IPS-20b (cell line): Measurements from ENCODE around the gene STX19.

Experiments
- H3K27ac ChIP-seq: one replicate; pipeline ENCODE4 v1.5.1; 2013; ENCODE audit warnings: low read length
- H3K27me3 ChIP-seq: 2 replicates; pipeline ENCODE4 v1.6.1; 2013; ENCODE audit warnings: mild to moderate bottlenecking, low read length, inconsistent platforms; ENCODE audit not compliant: insufficient read depth
- H3K36me3 ChIP-seq: 2 replicates; pipeline ENCODE4 v1.6.1; 2013; ENCODE audit warnings: low read depth, mild to moderate bottlenecking, inconsistent platforms, low read length, moderate library complexity; ENCODE audit not compliant: insufficient read depth
- H3K4me1 ChIP-seq: 2 replicates; pipeline ENCODE4 v1.6.1; 2013; ENCODE audit warnings: mild to moderate bottlenecking, control low read depth, inconsistent platforms, low read length, moderate library complexity; ENCODE audit not compliant: insufficient read depth
- H3K4me3 ChIP-seq: 2 replicates; pipeline ENCODE4 v1.5.1; 2013; ENCODE audit warnings: mild to moderate bottlenecking, low read length, inconsistent platforms
- H3K9ac ChIP-seq: 2 replicates; pipeline ENCODE4 v1.6.1; 2013; ENCODE audit warnings: low read depth, mild to moderate bottlenecking, inconsistent platforms, low read length, moderate library complexity
- H3K9me3 ChIP-seq: 2 replicates; pipeline ENCODE4 v1.6.1; 2013; ENCODE audit warnings: mild to moderate bottlenecking, low read depth, low read length, inconsistent platforms; ENCODE audit not compliant: insufficient read depth

The STX19 gene, protein sequence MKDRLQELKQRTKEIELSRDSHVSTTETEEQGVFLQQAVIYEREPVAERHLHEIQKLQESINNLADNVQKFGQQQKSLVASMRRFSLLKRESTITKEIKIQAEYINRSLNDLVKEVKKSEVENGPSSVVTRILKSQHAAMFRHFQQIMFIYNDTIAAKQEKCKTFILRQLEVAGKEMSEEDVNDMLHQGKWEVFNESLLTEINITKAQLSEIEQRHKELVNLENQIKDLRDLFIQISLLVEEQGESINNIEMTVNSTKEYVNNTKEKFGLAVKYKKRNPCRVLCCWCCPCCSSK

DNA sequence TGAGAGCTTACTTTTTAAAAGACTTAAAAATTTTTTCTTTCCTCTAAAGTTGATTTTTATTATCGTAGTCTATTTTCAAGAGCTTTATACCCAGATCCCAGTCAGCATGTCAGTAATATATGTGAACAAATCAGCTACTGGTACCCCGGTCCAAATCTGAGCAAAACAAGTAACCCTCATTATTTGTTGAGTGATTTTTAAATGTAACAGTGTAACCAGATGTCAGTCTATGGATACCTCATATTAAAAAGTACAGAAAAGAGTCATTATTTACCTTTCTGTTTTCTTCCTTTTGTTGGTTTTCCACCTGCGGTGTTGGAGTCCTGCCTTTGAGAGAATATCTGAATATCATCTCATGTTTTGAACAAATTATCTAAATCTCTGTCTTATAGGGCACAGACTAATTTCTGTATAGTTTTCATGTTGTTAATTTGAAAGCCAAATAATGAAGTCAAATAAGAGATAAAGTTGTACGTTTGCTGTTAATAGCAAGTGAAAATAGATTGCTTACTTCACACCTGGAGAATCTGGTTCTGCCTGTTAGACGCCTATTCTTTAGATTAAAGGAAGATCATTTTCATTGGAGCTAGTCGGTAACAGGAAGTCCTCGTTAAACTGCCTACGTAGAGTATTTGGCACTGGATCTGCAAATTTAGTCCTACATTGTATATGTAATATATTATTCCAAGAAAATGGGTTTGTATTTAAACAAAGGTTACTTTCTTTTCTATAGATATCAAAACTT, at the start of gene STX19:
STX19 (minus strand) TSS at position 505 of the 745 bp plus-strand sequence. CDS start 13,328 bp downstream, outside the sequence.
- Histone ChIP-seq H3K27ac (no peak within 1 kb of the TSS), H3K27me3 (no peaks in the 10 kb centered on the region), H3K36me3 (no peaks in the 10 kb centered on the region), H3K9ac (no peak within 1 kb of the TSS), H3K4me3 (no peak within 1 kb of the TSS), H3K9me3 (no peaks in the 10 kb centered on the region), H3K4me1 (peaks cover 3% of the 10 kb centered on the region; the same call in 1 of the 2 replicates)

DNA sequence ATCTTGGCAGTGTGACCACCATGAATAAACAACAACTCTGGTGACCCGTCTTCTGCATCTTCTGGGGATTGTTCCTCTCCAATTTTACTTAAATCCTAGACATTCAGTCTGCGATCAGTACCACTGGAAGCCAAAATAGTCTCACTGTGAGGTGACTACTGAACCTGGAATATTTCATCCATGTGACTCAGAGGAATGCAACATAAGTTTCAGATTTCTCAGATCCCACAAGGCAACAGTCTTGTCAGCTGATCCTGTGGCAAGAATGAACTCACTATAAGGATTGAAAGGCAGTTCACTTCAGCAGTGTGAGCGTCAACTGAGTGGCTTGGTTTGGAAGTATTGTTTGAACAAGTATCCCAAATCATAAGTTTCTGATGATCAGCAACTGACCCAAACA, 47.7 kb upstream of the STX19 start:
- Histone ChIP-seq H3K9me3 (no peaks in the 10 kb centered on the region), H3K27me3 (no peaks in the 10 kb centered on the region), H3K36me3 (0 out of 2 replicates have a peak, but pooled peaks cover 4% of the 10 kb centered on the region), H3K4me3 (no peak overlapping the region), H3K27ac (no peak overlapping the region), H3K9ac (no peak overlapping the region), H3K4me1 (no peaks in the 10 kb centered on the region)

DNA sequence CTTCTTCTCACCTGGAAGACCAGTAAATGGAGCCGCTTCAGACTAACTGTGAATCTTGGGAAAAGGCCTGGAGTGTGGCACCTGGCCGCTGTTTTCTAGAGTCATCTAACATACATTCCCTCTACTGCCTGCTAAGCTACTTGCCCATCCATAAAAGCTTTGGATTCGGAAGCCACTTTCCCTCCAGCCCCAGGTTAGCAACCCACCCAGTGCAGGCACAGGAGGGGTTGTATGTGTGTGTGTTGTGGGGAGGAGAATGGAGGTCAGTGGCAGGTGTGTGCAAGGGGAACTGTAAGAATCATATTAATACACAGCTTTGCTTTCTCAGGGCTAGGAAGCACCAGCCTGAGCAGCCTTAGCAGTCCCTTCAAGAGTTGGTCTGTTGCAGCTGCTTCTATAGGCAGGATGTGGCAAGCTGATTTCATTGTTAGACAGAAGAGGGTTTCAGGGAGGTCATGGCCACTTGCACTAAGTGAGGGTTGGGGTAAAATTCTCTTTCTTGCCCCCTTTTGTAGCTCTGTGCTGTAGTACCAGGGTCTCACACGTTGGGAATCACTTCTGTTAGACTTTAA, 43.4 kb upstream of the STX19 start:
- H3K27ac ChIP-seq = no peak overlapping the region

DNA sequence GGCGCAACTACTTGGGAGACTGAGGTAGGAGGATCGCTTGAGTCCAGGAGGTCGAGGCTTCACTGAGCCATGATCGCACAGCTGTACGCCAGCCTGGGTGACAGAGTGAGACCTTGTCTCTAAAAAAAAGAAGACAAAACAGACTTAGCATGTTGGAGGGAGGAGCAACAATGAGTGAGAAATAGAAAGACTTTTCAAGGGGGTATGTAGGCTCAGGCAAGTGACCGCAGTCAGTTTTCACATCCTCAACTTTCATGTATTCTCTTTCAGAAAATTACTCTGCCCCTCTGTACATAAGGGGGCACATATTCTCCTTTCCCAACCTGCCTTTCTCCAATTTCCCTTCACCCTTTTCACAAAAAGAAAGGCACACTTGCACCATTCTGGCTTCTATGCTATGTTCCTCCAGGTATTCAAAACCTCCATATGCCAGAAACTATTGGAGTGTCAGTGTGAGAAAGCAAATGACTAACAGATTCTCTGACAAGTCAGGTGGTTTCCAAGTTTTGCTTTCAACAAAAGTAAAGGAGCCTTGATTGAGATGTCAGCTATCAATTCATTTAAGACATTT, 42.0 kb upstream of the STX19 start:
- no peak overlapping the region for H3K9ac ChIP-seq
- no peaks in the 10 kb centered on the region for H3K4me1 ChIP-seq

More for the DNA sequence above, 43.4 kb upstream of the STX19 start:
- Histone ChIP-seq H3K9ac (no peak overlapping the region), H3K9me3 (no peaks in the 10 kb centered on the region), H3K36me3 (peaks cover 12% of the 10 kb centered on the region; the same call in 1 of the 2 replicates), H3K4me3 (no peak overlapping the region), H3K27me3 (no peaks in the 10 kb centered on the region), H3K4me1 (no peaks in the 10 kb centered on the region)

DNA sequence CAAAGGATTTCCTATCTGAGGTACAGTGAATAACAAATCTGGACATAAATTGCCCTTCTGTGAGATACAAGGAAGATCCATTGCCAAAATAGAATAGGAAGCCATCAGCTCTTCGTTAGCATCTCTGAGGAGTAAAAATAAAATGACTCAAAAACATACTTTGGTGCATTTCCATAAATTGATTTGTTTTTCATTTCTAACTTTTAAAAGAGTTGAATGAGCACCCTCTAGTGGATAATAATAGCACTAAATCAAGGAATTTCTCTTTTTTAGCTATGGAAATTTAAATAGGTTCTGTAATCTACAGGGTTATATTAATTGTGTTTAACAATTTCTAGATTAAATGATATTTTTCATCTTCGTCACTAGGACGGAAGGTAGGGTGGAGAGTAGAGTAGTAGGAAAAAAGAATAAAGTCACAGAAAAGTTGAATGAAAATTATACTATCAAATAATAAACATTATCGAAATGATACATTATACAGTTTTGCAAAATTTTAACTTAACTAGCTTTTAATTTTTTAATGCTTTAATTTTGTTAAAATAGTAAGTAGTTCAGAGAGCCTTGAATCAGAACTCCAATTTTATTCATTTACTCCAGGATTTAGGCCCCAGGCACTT, 40.9 kb upstream of the STX19 start:
- no peaks in the 10 kb centered on the region for H3K9me3 ChIP-seq
- peaks cover 12% of the 10 kb centered on the region; the same call in 1 of the 2 replicates for H3K36me3 ChIP-seq
- no peak overlapping the region for H3K9ac ChIP-seq
- no peaks in the 10 kb centered on the region; the same call in 1 of the 2 replicates for H3K4me1 ChIP-seq
- no peak overlapping the region for H3K4me3 ChIP-seq
- H3K27ac ChIP-seq = no peak overlapping the region
- no peaks in the 10 kb centered on the region for H3K27me3 ChIP-seq

More for the DNA sequence above, 42.0 kb upstream of the STX19 start:
- H3K36me3 ChIP-seq = peaks cover 12% of the 10 kb centered on the region; the same call in 1 of the 2 replicates
- H3K27me3 ChIP-seq = no peaks in the 10 kb centered on the region
- H3K27ac ChIP-seq = no peak overlapping the region
- no peaks in the 10 kb centered on the region for H3K9me3 ChIP-seq
- H3K4me3 ChIP-seq = no peak overlapping the region

DNA sequence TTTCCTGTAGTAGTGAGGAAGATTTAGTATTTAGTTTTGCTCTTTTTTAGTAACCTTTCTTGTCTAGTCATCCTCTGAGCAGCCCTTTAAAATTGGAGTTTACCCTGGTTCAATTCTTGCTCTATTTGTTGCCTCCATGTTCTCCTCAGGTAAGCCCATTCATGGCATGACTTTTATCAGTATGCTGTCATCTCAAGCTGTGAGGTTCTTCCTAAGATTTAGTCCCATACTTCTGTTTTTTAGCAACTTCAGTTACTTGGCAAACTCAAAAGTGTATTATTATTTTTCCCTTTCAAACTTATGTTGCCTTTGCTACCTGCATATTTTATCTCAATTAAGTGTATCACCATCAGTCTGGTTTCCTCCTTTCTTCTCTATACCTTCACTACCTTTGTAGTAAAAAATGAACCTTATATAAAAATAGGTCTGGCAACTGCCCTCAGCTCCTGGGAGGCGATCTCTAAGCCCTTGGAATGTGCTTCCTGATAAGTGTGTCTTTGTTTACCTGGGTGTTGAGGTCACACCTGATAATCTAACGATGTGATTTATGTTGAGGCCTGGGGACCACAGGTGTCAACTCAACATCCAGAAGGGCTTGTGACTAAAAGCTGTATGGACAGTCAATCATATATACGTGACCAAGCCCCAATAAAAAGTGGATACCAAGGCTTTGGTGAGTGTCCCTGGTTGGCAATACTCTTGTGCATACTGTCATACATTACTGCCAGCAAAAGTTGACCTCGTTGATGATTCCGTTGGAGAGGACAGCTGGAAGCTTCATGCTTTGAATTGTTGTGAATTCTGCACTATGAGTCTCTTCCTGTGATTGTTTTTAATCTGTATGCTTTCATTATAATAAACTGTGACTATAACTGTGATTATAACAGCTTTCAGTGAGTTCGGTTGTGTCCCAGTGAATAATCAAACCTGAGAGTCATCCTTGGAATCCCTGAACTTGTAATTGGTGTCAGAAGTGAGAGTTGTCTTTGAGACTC, 38.4 kb upstream of the STX19 start:
- Histone ChIP-seq H3K4me3 (no peak overlapping the region), H3K27ac (no peak overlapping the region), H3K9me3 (no peaks in the 10 kb centered on the region), H3K27me3 (no peaks in the 10 kb centered on the region), H3K36me3 (peaks cover 8% of the 10 kb centered on the region; the same call in 1 of the 2 replicates), H3K4me1 (no peaks in the 10 kb centered on the region; the same call in 1 of the 2 replicates), H3K9ac (no peak overlapping the region)

DNA sequence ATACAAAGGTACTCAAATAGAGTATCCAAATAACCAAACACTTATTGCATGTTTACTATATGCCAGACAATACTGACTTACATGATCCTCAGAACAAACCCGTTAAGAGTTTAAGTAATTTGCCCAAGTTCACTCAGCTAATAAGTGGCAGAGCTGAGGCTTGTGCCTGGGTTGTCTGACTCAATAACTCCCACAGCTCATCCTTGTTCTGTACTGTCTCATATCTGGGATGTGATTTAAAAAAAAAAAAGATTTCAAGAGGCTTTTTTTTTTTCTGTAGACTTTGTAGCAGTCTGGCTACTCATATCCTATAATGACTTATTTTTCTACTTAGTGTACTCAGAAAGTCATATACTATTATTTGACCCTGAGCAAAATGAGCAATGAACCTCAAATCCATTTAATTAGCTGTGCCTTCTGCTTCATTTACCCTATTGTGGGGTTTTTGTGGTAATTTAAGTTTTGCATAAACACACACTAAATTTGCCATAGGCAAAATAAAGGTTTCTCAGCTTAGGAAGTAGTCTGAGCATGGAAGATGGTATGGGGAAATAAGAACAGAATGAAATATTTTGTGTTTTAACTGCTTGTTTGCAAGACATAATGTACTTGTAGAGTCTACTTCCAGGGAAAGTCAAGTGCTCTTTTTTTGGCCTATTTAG, 37.6 kb upstream of the STX19 start:
- Histone ChIP-seq H3K27me3 (no peaks in the 10 kb centered on the region), H3K27ac (no peak overlapping the region), H3K4me1 (no peaks in the 10 kb centered on the region; the same call in 1 of the 2 replicates), H3K4me3 (no peak overlapping the region), H3K36me3 (peaks cover 8% of the 10 kb centered on the region; the same call in 1 of the 2 replicates), H3K9me3 (no peaks in the 10 kb centered on the region), H3K9ac (no peak overlapping the region)

DNA sequence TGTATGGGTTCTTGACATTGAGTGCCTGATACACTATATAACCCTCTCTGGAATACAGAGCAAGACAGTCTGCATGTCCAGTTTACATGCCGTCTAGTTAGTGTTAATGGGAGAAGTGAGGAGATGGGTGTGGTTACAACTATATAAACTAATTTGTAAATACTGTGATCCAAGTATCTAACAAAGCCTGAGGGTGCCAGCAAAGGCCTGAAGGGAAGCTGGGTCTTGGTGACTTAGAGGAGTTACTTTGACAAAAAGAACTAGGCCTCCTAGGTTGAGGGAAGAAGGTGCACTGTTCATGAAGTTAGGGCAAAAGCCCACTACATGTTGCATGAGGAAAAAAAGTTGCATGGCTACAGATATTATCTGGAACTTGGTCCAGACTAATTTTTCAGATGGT, 36.7 kb upstream of the STX19 start:
- no peak overlapping the region for H3K9ac ChIP-seq
- no peak overlapping the region for H3K27ac ChIP-seq
- no peaks in the 10 kb centered on the region for H3K27me3 ChIP-seq
- H3K4me3 ChIP-seq = no peak overlapping the region
- H3K9me3 ChIP-seq = no peaks in the 10 kb centered on the region
- peaks cover 8% of the 10 kb centered on the region; the same call in 1 of the 2 replicates for H3K36me3 ChIP-seq
- no peaks in the 10 kb centered on the region; the same call in 1 of the 2 replicates for H3K4me1 ChIP-seq

DNA sequence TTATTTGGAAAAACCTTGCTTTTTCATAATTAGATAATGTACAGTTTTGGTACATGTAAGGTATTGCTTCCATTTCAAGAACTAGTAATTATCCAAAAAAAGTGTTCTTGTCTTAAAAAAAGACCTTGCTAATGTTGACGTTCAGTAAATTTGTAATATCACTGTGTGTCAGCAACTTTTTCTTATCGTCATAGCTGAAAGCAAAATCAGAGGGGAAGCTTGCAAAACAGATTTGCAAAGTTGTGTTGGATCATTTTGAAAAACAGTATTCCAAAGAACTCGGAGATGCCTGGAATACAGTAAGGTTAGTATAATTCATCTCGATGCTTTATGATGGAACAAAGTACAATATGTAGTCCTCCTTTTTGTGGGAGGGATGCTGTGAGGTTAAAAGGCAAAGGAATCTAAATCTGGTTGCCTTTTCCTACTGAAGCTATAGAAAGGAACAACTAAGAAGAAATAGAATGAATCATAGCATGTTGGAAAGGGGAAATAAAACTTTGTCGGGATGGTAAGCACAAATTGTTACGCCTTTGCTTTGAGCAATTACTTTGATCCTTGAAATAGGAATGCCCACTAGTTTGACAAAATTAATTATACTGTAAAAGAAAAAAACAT, 36.0 kb upstream of the STX19 start:
- Histone ChIP-seq H3K4me1 (no peaks in the 10 kb centered on the region; the same call in 1 of the 2 replicates), H3K4me3 (no peak overlapping the region), H3K36me3 (peaks cover 8% of the 10 kb centered on the region; the same call in 1 of the 2 replicates), H3K27ac (no peak overlapping the region), H3K9ac (no peak overlapping the region), H3K27me3 (no peaks in the 10 kb centered on the region), H3K9me3 (no peaks in the 10 kb centered on the region)
